ENCODE results near the gene STAT6. TPM values are rescaled to one million over a fixed set of nuclear protein-coding genes. Genes with fewer than 3 reads are reported as not detected.
"Not testable (repeated sequence)": the region's sequence is repeated elsewhere in the genome, so short reads cannot be mapped to it uniquely, and the experiment has no call there.

Gene STAT6
- total RNA-seq, 2 experiments from 2014 or later, result 127 to 128 TPM

- ChIA-PET CTCF (interaction anchor here (1.0 to 2.3 kb wide), 4 partner anchors 8 to 53 kb away, joined by 3 to 7 read pairs (median 4); no protein-coding TSS in a partner anchor), POLR2A (interaction anchor here (1.4 kb wide), 1 partner anchor 21 kb away, joined by 3 read pairs; no protein-coding TSS in a partner anchor)
- no peak overlapping the region for H3K27ac Mint-ChIP-seq
- no peaks in the 10 kb centered on the region for H3K9me3 Mint-ChIP-seq
- no peak for DNase-seq
- H3K4me3 Mint-ChIP-seq, result no peak overlapping the region
- peaks cover 13% of the 10 kb centered on the region for H3K4me1 Mint-ChIP-seq
- H3K36me3 Mint-ChIP-seq (ENCODE audit: low read depth), result peaks cover 63% of the 10 kb centered on the region
- H3K27me3 Mint-ChIP-seq, result no peaks in the 10 kb centered on the region
Observed at GRCh38 chr12:57058454-57058853, 52.7 kb downstream of the STAT6 start.

GRCh38 chr12:57057067-57057751 lies 54.0 kb downstream of the STAT6 start:
- Mint-ChIP-seq H3K4me3 (no peak overlapping the region), H3K27ac (no peak overlapping the region), H3K36me3 (ENCODE audit: low read depth) (peaks cover 64% of the 10 kb centered on the region), H3K9me3 (no peaks in the 10 kb centered on the region), H3K4me1 (peaks cover 7% of the 10 kb centered on the region), H3K27me3 (no peaks in the 10 kb centered on the region)
- POLR2A ChIA-PET, result interaction anchor here (0.6 to 2.1 kb wide), 2 partner anchors 9 to 26 kb away, joined by 3 to 6 read pairs; no protein-coding TSS in a partner anchor
- no peak for DNase-seq
- CTCF ChIA-PET, result interaction anchor here (0.9 to 2.1 kb wide), 5 partner anchors 8 to 116 kb away, joined by 3 to 6 read pairs (median 3); partner anchors contain the start of gene ZBTB39

- no peak overlapping the region for H3K27ac Mint-ChIP-seq
- POLR2A ChIA-PET, result interaction anchor here (1.1 to 2.1 kb wide), 2 partner anchors 8 to 421 kb away, joined by 3 to 6 read pairs; no protein-coding TSS in a partner anchor
- peaks cover 6% of the 10 kb centered on the region for H3K4me1 Mint-ChIP-seq
- no peak overlapping the region for H3K4me3 Mint-ChIP-seq
- no peaks in the 10 kb centered on the region for H3K9me3 Mint-ChIP-seq
- CTCF ChIA-PET, result interaction anchor here (1.2 to 2.1 kb wide), 3 partner anchors 14 to 118 kb away, joined by 3 to 6 read pairs (median 4); partner anchors contain the start of gene ZBTB39
- no peak for DNase-seq
- H3K27me3 Mint-ChIP-seq, result no peaks in the 10 kb centered on the region
- peaks cover 63% of the 10 kb centered on the region for H3K36me3 Mint-ChIP-seq (ENCODE audit: low read depth)
Observed at GRCh38 chr12:57055824-57056223, 55.3 kb downstream of the STAT6 start.

- H3K27me3 Mint-ChIP-seq, H3K4me3 Mint-ChIP-seq, H3K9me3 Mint-ChIP-seq, DNase-seq, H3K4me1 Mint-ChIP-seq, H3K27ac Mint-ChIP-seq, POLR2A ChIA-PET, CTCF ChIA-PET: not testable (repeated sequence)
- peaks cover 44% of the 10 kb centered on the region for H3K36me3 Mint-ChIP-seq (ENCODE audit: low read depth)
Observed at GRCh38 chr12:57053901-57054300, 57.3 kb downstream of the STAT6 start.

GRCh38 chr12:57053146-57053545 lies 58.0 kb downstream of the STAT6 start:
- H3K27me3 Mint-ChIP-seq, H3K27ac Mint-ChIP-seq, H3K9me3 Mint-ChIP-seq, H3K4me1 Mint-ChIP-seq, H3K4me3 Mint-ChIP-seq, DNase-seq: not testable (repeated sequence)
- ChIA-PET POLR2A (interaction anchor here (1.6 kb wide), 1 partner anchor 14 kb away, joined by 4 read pairs; no protein-coding TSS in a partner anchor), CTCF (interaction anchor here (1.2 kb wide), 1 partner anchor 16 kb away, joined by 3 read pairs; no protein-coding TSS in a partner anchor)
- peaks cover 37% of the 10 kb centered on the region for H3K36me3 Mint-ChIP-seq (ENCODE audit: low read depth)

- Mint-ChIP-seq H3K36me3 (ENCODE audit: low read depth) (peaks cover 23% of the 10 kb centered on the region), H3K9me3 (no peaks in the 10 kb centered on the region), H3K4me3 (no peak overlapping the region), H3K4me1 (peaks cover 30% of the 10 kb centered on the region), H3K27ac (no peak overlapping the region), H3K27me3 (peaks cover 12% of the 10 kb centered on the region)
- CTCF ChIA-PET, result interaction anchor here (0.8 to 2.4 kb wide), 5 partner anchors 8 to 50 kb away, joined by 3 to 8 read pairs (median 4); no protein-coding TSS in a partner anchor
- DNase-seq, result no peak
- POLR2A ChIA-PET, result interaction anchor here (1.5 to 2.0 kb wide), 2 partner anchors 9 to 15 kb away, joined by 5 to 7 read pairs; no protein-coding TSS in a partner anchor
Observed at GRCh38 chr12:57051011-57051410, 60.2 kb downstream of the STAT6 start.

DNA sequence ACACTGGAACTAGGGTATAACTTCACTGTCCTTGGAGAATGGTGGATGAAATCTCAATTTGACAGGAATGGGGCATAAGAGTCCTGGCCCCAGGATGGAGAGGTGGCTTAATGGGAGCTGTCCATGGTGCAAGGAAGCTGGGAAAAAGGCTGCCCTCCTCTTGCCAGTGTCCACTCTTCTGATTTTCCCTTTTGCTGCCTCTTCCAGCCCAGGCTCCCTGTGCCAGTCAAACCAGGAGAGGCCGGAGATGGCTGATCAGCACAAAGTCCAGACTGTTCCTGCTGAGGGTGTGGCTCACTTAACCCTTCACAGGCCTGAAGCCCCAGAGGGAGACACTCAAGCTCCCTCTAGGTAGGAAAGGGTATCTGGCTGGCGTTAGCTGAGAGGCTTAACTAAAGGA lies 61.3 kb downstream of the STAT6 start, which contains the start of gene MYO1A:
MYO1A (minus strand) TSS at position 240 of the 400 bp plus-strand sequence. CDS start 1,806 bp downstream, outside the sequence.
- Mint-ChIP-seq H3K27ac (no peak within 1 kb of the TSS), H3K9me3 (no peaks in the 10 kb centered on the region), H3K36me3 (ENCODE audit: low read depth) (peaks cover 18% of the 10 kb centered on the region), H3K27me3 (peaks cover 18% of the 10 kb centered on the region), H3K4me3 (no peak within 1 kb of the TSS), H3K4me1 (peaks cover 33% of the 10 kb centered on the region)
- CTCF ChIA-PET, result interaction anchor here (0.8 to 2.4 kb wide), 3 partner anchors 9 to 74 kb away, joined by 3 to 8 read pairs (median 4); no protein-coding TSS in a partner anchor
- DNase-seq, result no peak
- POLR2A ChIA-PET, result interaction anchor here (1.5 kb wide), 1 partner anchor 16 kb away, joined by 5 read pairs; no protein-coding TSS in a partner anchor

DNA sequence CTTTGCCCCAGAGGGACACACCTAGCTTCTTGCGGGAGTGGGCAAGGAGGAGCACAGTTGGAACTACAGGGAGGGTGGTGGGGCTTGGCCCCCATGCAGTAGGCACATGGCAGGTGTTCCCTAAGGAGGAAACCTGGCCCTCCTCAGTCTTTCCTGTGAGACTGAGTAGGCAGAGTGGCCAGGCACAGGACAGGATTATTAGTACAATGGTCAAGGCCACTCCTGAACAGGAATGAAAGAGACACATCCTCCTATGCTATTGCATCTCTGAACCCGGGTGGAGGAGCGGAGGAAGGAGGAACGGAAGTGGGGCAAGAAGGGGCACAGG lies 62.1 kb downstream of the STAT6 start:
- ChIA-PET POLR2A (interaction anchor here (1.0 to 1.5 kb wide), 3 partner anchors 11 to 36 kb away, joined by 4 to 5 read pairs (median 4); no protein-coding TSS in a partner anchor), CTCF (interaction anchor here (0.6 to 2.2 kb wide), 6 partner anchors 11 to 489 kb away, joined by 3 to 15 read pairs (median 4); no protein-coding TSS in a partner anchor)
- H3K36me3 Mint-ChIP-seq (ENCODE audit: low read depth), result peaks cover 15% of the 10 kb centered on the region

GRCh38 chr12:57048423-57049118 lies 62.6 kb downstream of the STAT6 start:
- DNase-seq, result no peak
- ChIA-PET CTCF (interaction anchor here (0.6 to 2.2 kb wide), 7 partner anchors 12 to 489 kb away, joined by 3 to 15 read pairs (median 4); partner anchors contain the start of gene STAT6), POLR2A (interaction anchor here (0.9 to 1.8 kb wide), 6 partner anchors 8 to 64 kb away, joined by 3 to 6 read pairs (median 4); no protein-coding TSS in a partner anchor)
- Mint-ChIP-seq H3K36me3 (ENCODE audit: low read depth) (peaks cover 10% of the 10 kb centered on the region), H3K27me3 (peaks cover 22% of the 10 kb centered on the region), H3K4me1 (peaks cover 29% of the 10 kb centered on the region), H3K4me3 (no peak overlapping the region), H3K9me3 (no peaks in the 10 kb centered on the region), H3K27ac (no peak overlapping the region)

More for the DNA sequence above, 62.1 kb downstream of the STAT6 start:
- Mint-ChIP-seq H3K4me3 (no peak overlapping the region), H3K27me3 (peaks cover 18% of the 10 kb centered on the region), H3K4me1 (peaks cover 33% of the 10 kb centered on the region), H3K27ac (no peak overlapping the region), H3K9me3 (no peaks in the 10 kb centered on the region)
- DNase-seq, result no peak

GRCh38 chr12:57047981-57048380 lies 63.2 kb downstream of the STAT6 start:
- CTCF ChIA-PET, result interaction anchor here (0.7 to 2.2 kb wide), 7 partner anchors 12 to 414 kb away, joined by 3 to 15 read pairs (median 3); partner anchors contain the start of gene STAT6
- DNase-seq, result no peak
- Mint-ChIP-seq H3K27me3 (peaks cover 23% of the 10 kb centered on the region), H3K4me1 (peaks cover 28% of the 10 kb centered on the region), H3K27ac (peak overlapping the region; percentile 59), H3K4me3 (no peak overlapping the region), H3K36me3 (ENCODE audit: low read depth) (peaks cover 4% of the 10 kb centered on the region), H3K9me3 (no peaks in the 10 kb centered on the region)
- POLR2A ChIA-PET, result interaction anchor here (0.8 to 2.3 kb wide), 8 partner anchors 9 to 322 kb away, joined by 3 to 8 read pairs (median 4); partner anchors contain the start of genes NACA and TAC3

- H3K36me3 Mint-ChIP-seq (ENCODE audit: low read depth), result no peaks in the 10 kb centered on the region
- H3K4me1 Mint-ChIP-seq, result peaks cover 28% of the 10 kb centered on the region
- ChIA-PET CTCF (interaction anchor here (0.7 to 2.2 kb wide), 12 partner anchors 14 to 415 kb away, joined by 3 to 15 read pairs (median 4); partner anchors contain the start of genes STAT6 and TAC3), POLR2A (interaction anchor here (0.6 to 2.3 kb wide), 13 partner anchors 10 to 322 kb away, joined by 3 to 8 read pairs (median 3); partner anchors contain the start of genes NACA and TAC3)
- H3K4me3 Mint-ChIP-seq, result no peak overlapping the region
- H3K27ac Mint-ChIP-seq, result peak overlapping the region; percentile 59
- peak; percentile 81 for DNase-seq
- no peaks in the 10 kb centered on the region for H3K9me3 Mint-ChIP-seq
- H3K27me3 Mint-ChIP-seq, result peaks cover 23% of the 10 kb centered on the region
Observed at GRCh38 chr12:57046947-57047890, 63.9 kb downstream of the STAT6 start.

Data from activated CD4-positive, alpha-beta memory T cell treated with anti-CD3 and anti-CD28 coated beads, Interleukin-2, amount 10 ng/mL, durations not matched to agents 7 days and 5 days (primary cell).